ENCODE results near the gene SF3B1.
"Not testable (repeated sequence)": the region's sequence is repeated elsewhere in the genome, so short reads cannot be mapped to it uniquely, and the experiment has no call there.

Gene SF3B1

GRCh38 chr2:197433780-197434438 is 919 bp downstream of the SF3B1 start:
- no peak for DNase-seq (ENCODE audit: low read depth)

- DNase-seq (ENCODE audit: low read depth) = not testable (repeated sequence)
These were observed 2.3 kb downstream of the SF3B1 start for GRCh38 chr2:197432527-197432926.

- DNase-seq (ENCODE audit: low read depth) = no peak
These were observed 3.0 kb downstream of the SF3B1 start for GRCh38 chr2:197431858-197432257.

- DNase-seq (ENCODE audit: low read depth) = no peak
These were observed 6.8 kb downstream of the SF3B1 start for GRCh38 chr2:197427986-197428385.

GRCh38 chr2:197426723-197427603 is 7.9 kb downstream of the SF3B1 start:
- DNase-seq (ENCODE audit: low read depth) = no peak

GRCh38 chr2:197425550-197425949 is 9.3 kb downstream of the SF3B1 start:
- no peak for DNase-seq (ENCODE audit: low read depth)

- DNase-seq (ENCODE audit: low read depth) = no peak
These were observed 11.5 kb downstream of the SF3B1 start for GRCh38 chr2:197423307-197423706.

GRCh38 chr2:197419438-197419837 is 15.4 kb downstream of the SF3B1 start:
- DNase-seq (ENCODE audit: low read depth) = no peak

GRCh38 chr2:197416268-197416667 is 18.6 kb downstream of the SF3B1 start:
- no peak for DNase-seq (ENCODE audit: low read depth)

GRCh38 chr2:197414515-197414914 is 20.3 kb downstream of the SF3B1 start:
- DNase-seq (ENCODE audit: low read depth) = no peak

GRCh38 chr2:197414039-197414438 is 20.8 kb downstream of the SF3B1 start:
- no peak for DNase-seq (ENCODE audit: low read depth)

GRCh38 chr2:197405582-197405981 is 29.2 kb downstream of the SF3B1 start:
- no peak for DNase-seq (ENCODE audit: low read depth)

- no peak for DNase-seq (ENCODE audit: low read depth)
These were observed 34.8 kb downstream of the SF3B1 start for GRCh38 chr2:197399887-197400540.

- DNase-seq (ENCODE audit: low read depth) = no peak
These were observed 35.9 kb downstream of the SF3B1 start for GRCh38 chr2:197398913-197399312.

- no peak for DNase-seq (ENCODE audit: low read depth)
These were observed 43.6 kb downstream of the SF3B1 start for GRCh38 chr2:197391220-197391717.

- no peak for DNase-seq (ENCODE audit: low read depth)
These were observed 45.8 kb downstream of the SF3B1 start for GRCh38 chr2:197388866-197389587.

- DNase-seq (ENCODE audit: low read depth) = no peak
These were observed 47.6 kb downstream of the SF3B1 start for GRCh38 chr2:197387179-197387578.

- DNase-seq (ENCODE audit: low read depth) = no peak
These were observed 48.6 kb downstream of the SF3B1 start for GRCh38 chr2:197386242-197386641.

GRCh38 chr2:197383825-197384224 is 51.0 kb downstream of the SF3B1 start:
- DNase-seq (ENCODE audit: low read depth) = no peak

GRCh38 chr2:197381641-197382040 is 53.2 kb downstream of the SF3B1 start:
- no peak for DNase-seq (ENCODE audit: low read depth)

- not testable (repeated sequence) for DNase-seq (ENCODE audit: low read depth)
These were observed 54.9 kb downstream of the SF3B1 start for GRCh38 chr2:197379918-197380309.

GRCh38 chr2:197379308-197379917 is 55.4 kb downstream of the SF3B1 start:
- not testable (repeated sequence) for DNase-seq (ENCODE audit: low read depth)

Data from activated T-cell treated with anti-CD3 and anti-CD28 coated beads for 48 hours (primary cell).